IMR-90 (cell line): ENCODE data around the gene HAS3.
A peak's percentile ranks its signal among the peaks of the same experiment; 100 is the strongest.

Experiments
- CEBPB ChIP-seq: IDR thresholded peaks from 2 replicates; pipeline ENCODE4 v1.6.1; 2012; ENCODE audit warnings: low read depth, low read length, improper control_type of control experiment
- MAFK ChIP-seq: IDR thresholded peaks from 2 replicates; pipeline ENCODE4 v1.6.1; 2012; ENCODE audit warnings: low read depth, low read length, improper control_type of control experiment
- MAZ ChIP-seq: IDR thresholded peaks from 2 replicates; pipeline ENCODE4 v1.6.1; 2012; ENCODE audit warnings: low read depth, mild to moderate bottlenecking, low read length, improper control_type of control experiment, moderate library complexity, borderline replicate concordance
- MXI1 ChIP-seq: IDR thresholded peaks from 2 replicates; pipeline ENCODE4 v1.6.1; 2012; ENCODE audit warnings: low read depth, mild to moderate bottlenecking, low read length, moderate library complexity, borderline replicate concordance
- NFE2L2 ChIP-seq: fragments of 150-350 bp; IDR thresholded peaks from 2 replicates; pipeline ENCODE4 v1.6.1; 2016; ENCODE audit warnings: low read depth, mild to moderate bottlenecking, low read length
- POLR2A ChIP-seq: IDR thresholded peaks from 2 replicates; pipeline ENCODE4 v1.6.1; 2012; ENCODE audit warnings: mild to moderate bottlenecking, low read depth, low read length
- RAD21 ChIP-seq: IDR thresholded peaks from 2 replicates; pipeline ENCODE4 v1.6.1; 2012; ENCODE audit warnings: low read length, improper control_type of control experiment
- SMC3 ChIP-seq: fragments of 150-350 bp; IDR thresholded peaks from 2 replicates; pipeline ENCODE4 v1.6.1; 2016; ENCODE audit warnings: low read depth, mild to moderate bottlenecking, antibody characterized with exemption, low read length, moderate library complexity
- USF2 ChIP-seq: fragments of 150-350 bp; IDR thresholded peaks from 2 replicates; pipeline ENCODE4 v1.6.1; 2017; ENCODE audit warnings: mild to moderate bottlenecking, antibody characterized with exemption, low read length, low read depth
- TF ChIP-seq, protein P1 (sequence below): conservative IDR thresholded peaks from 2 replicates; pipeline ENCODE4 v1.5.1; 2012; ENCODE audit warnings: mild to moderate bottlenecking, low read depth, low read length, improper control_type of control experiment

DNA sequence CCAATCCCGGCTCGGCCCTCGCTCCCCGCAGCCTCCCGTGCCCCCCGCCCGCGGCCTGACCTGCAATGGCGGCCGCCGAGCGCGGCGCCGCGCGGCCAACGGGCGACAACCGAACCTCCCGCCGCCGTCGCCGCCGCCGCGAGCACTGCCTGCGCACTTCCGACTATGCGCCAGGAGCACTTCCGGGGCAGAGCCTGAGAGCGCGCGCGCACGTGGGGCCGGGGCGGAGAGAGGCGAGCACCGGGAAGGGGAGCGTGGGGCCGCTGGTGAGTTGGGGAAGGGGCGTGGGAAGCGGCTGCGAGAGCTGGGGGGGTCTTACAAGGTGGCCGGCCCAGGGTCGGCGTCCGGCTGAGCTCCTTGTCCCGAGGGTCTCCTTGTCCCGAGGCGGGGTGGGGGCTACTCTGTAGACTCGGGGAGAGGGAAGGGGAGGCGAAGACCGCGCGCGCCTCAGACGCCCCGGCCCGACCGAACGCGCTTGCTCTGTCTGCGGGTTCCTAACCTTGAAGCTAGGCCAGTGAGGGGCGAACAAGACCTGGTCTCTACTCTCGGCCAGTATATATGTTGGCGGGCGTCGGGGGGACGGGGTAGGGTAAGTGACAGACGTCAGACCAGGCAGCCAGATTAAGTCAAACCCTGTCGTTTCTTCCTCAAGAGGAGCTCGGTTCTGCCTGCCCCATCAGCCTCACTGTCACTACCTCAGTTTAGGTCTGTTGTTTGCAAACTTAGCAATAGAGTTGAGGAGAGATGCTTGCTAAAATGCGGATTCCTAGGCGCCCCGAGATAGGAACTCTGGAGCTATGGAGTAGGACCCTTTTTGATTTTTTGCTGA, 27.2 kb downstream of the HAS3 start, which contains the start of the genes CHTF8 and UTP4:
- TF ChIP-seq, protein P1, sequence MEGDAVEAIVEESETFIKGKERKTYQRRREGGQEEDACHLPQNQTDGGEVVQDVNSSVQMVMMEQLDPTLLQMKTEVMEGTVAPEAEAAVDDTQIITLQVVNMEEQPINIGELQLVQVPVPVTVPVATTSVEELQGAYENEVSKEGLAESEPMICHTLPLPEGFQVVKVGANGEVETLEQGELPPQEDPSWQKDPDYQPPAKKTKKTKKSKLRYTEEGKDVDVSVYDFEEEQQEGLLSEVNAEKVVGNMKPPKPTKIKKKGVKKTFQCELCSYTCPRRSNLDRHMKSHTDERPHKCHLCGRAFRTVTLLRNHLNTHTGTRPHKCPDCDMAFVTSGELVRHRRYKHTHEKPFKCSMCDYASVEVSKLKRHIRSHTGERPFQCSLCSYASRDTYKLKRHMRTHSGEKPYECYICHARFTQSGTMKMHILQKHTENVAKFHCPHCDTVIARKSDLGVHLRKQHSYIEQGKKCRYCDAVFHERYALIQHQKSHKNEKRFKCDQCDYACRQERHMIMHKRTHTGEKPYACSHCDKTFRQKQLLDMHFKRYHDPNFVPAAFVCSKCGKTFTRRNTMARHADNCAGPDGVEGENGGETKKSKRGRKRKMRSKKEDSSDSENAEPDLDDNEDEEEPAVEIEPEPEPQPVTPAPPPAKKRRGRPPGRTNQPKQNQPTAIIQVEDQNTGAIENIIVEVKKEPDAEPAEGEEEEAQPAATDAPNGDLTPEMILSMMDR = no peak
- TF ChIP-seq MAZ = no peak
- no peak for TF ChIP-seq NFE2L2
- no peak for TF ChIP-seq SMC3
- TF ChIP-seq USF2 = peak; percentile 82
- TF ChIP-seq POLR2A = peak; percentile 94
- no peak for TF ChIP-seq MAFK
- no peak for TF ChIP-seq CEBPB
- peak; percentile 100 for TF ChIP-seq MXI1
- no peak for TF ChIP-seq RAD21
